ENCODE data around the gene PHACTR4. TPM values are rescaled to one million over a fixed set of nuclear protein-coding genes. Genes with fewer than 3 reads are reported as not detected.
"Not testable (repeated sequence)": the region's sequence is repeated elsewhere in the genome, so short reads cannot be mapped to it uniquely, and the experiment has no call there.

PHACTR4 gene
- polyA plus RNA-seq, 4 donors, result 15.9 to 39.1 (median 26.0) TPM

GRCh38 chr1:28526886-28527285 lies 157.3 kb downstream of the PHACTR4 start:
- FAIRE-seq (no peak), DNase-seq (no peak)
- Histone ChIP-seq H3K4me3 (ENCODE audit: low read depth in 1 of 3, low read length in 3 of 3) (no peak overlapping the region), H3K36me3 (ENCODE audit: control insufficient read depth in 3 of 3, insufficient read depth in 2 of 3, low read depth in 1 of 3, low read length in 3 of 3) (peaks cover 4 to 45% (median 6%) of the 10 kb centered on the region in 3 donors), H3K4me1 (ENCODE audit: control insufficient read depth in 3 of 3, insufficient read depth in 2 of 3, low read depth in 1 of 3, low read length in 2 of 3) (peaks cover 0 to 15% (median 0%) of the 10 kb centered on the region in 3 donors), H3K27ac (ENCODE audit: low read depth in 1 of 3, low read length in 2 of 3) (no peak overlapping the region), H3K9me3 (ENCODE audit: control insufficient read depth in 2 of 2, insufficient read depth in 1 of 2, low read depth in 1 of 2, low read length in 1 of 2) (no peaks in the 10 kb centered on the region), H3K27me3 (ENCODE audit: control insufficient read depth in 3 of 3, insufficient read depth in 3 of 3, low read length in 3 of 3) (no peaks in the 10 kb centered on the region)
- 91% methylated on average over 9 of the region's 9 CpGs for WGBS, 3 donors

- H3K9me3 ChIP-seq (ENCODE audit: control insufficient read depth in 2 of 2, insufficient read depth in 1 of 2, low read depth in 1 of 2, low read length in 1 of 2), result no peaks in the 10 kb centered on the region
- FAIRE-seq (no peak), DNase-seq (no peak)
- H3K27ac ChIP-seq (ENCODE audit: low read depth in 1 of 3, low read length in 2 of 3), result no peak overlapping the region
- peaks cover 4 to 58% (median 13%) of the 10 kb centered on the region in 3 donors for H3K36me3 ChIP-seq (ENCODE audit: control insufficient read depth in 3 of 3, insufficient read depth in 2 of 3, low read depth in 1 of 3, low read length in 3 of 3)
- H3K27me3 ChIP-seq (ENCODE audit: control insufficient read depth in 3 of 3, insufficient read depth in 3 of 3, low read length in 3 of 3), result no peaks in the 10 kb centered on the region
- peaks cover 0 to 3% (median 0%) of the 10 kb centered on the region in 3 donors for H3K4me1 ChIP-seq (ENCODE audit: control insufficient read depth in 3 of 3, insufficient read depth in 2 of 3, low read depth in 1 of 3, low read length in 2 of 3)
- no peak overlapping the region for H3K4me3 ChIP-seq (ENCODE audit: low read depth in 1 of 3, low read length in 3 of 3)
- WGBS, 3 donors, result 98 to 99% (median 98%) methylated on average over 24 to 31 of the region's 31 CpGs
Observed at GRCh38 chr1:28530456-28530855, 160.9 kb downstream of the PHACTR4 start.

- Histone ChIP-seq H3K4me1 (ENCODE audit: control insufficient read depth in 3 of 3, insufficient read depth in 2 of 3, low read depth in 1 of 3, low read length in 2 of 3) (no peaks in the 10 kb centered on the region), H3K9me3 (ENCODE audit: control insufficient read depth in 2 of 2, insufficient read depth in 1 of 2, low read depth in 1 of 2, low read length in 1 of 2) (no peaks in the 10 kb centered on the region), H3K36me3 (ENCODE audit: control insufficient read depth in 3 of 3, insufficient read depth in 2 of 3, low read depth in 1 of 3, low read length in 3 of 3) (peaks cover 10 to 81% (median 18%) of the 10 kb centered on the region in 3 donors), H3K27ac (ENCODE audit: low read depth in 1 of 3, low read length in 2 of 3) (no peak overlapping the region), H3K27me3 (ENCODE audit: control insufficient read depth in 3 of 3, insufficient read depth in 3 of 3, low read length in 3 of 3) (no peaks in the 10 kb centered on the region), H3K4me3 (ENCODE audit: low read depth in 1 of 3, low read length in 3 of 3) (no peak overlapping the region)
- no peak for FAIRE-seq
- WGBS, 3 donors, result 94 to 96% (median 94%) methylated on average over 6 of the region's 6 CpGs
- no peak for DNase-seq
Observed at GRCh38 chr1:28534671-28535070, 165.1 kb downstream of the PHACTR4 start.

GRCh38 chr1:28535180-28535579 lies 165.6 kb downstream of the PHACTR4 start:
- Histone ChIP-seq H3K27ac (ENCODE audit: low read depth in 1 of 3, low read length in 2 of 3) (no peak overlapping the region), H3K27me3 (ENCODE audit: control insufficient read depth in 3 of 3, insufficient read depth in 3 of 3, low read length in 3 of 3) (no peaks in the 10 kb centered on the region), H3K4me3 (ENCODE audit: low read depth in 1 of 3, low read length in 3 of 3) (no peak overlapping the region), H3K4me1 (ENCODE audit: control insufficient read depth in 3 of 3, insufficient read depth in 2 of 3, low read depth in 1 of 3, low read length in 2 of 3) (no peaks in the 10 kb centered on the region), H3K36me3 (ENCODE audit: control insufficient read depth in 3 of 3, insufficient read depth in 2 of 3, low read depth in 1 of 3, low read length in 3 of 3) (peaks cover 7 to 76% (median 18%) of the 10 kb centered on the region in 3 donors), H3K9me3 (ENCODE audit: control insufficient read depth in 2 of 2, insufficient read depth in 1 of 2, low read depth in 1 of 2, low read length in 1 of 2) (no peaks in the 10 kb centered on the region)
- 79 to 92% (median 87%) methylated on average over 6 of the region's 6 CpGs for WGBS, 3 donors
- no peak for FAIRE-seq
- no peak for DNase-seq

GRCh38 chr1:28537457-28538199 lies 168.1 kb downstream of the PHACTR4 start:
- WGBS, 3 donors, result 53 to 74% (median 63%) methylated on average over 8 of the region's 8 CpGs
- FAIRE-seq, result no peak
- Histone ChIP-seq H3K27ac (ENCODE audit: low read depth in 1 of 3, low read length in 2 of 3) (no peak overlapping the region), H3K36me3 (ENCODE audit: control insufficient read depth in 3 of 3, insufficient read depth in 2 of 3, low read depth in 1 of 3, low read length in 3 of 3) (peaks cover 6 to 52% (median 7%) of the 10 kb centered on the region in 3 donors), H3K27me3 (ENCODE audit: control insufficient read depth in 3 of 3, insufficient read depth in 3 of 3, low read length in 3 of 3) (no peaks in the 10 kb centered on the region), H3K4me1 (ENCODE audit: control insufficient read depth in 3 of 3, insufficient read depth in 2 of 3, low read depth in 1 of 3, low read length in 2 of 3) (no peaks in the 10 kb centered on the region), H3K4me3 (ENCODE audit: low read depth in 1 of 3, low read length in 3 of 3) (no peak overlapping the region), H3K9me3 (ENCODE audit: control insufficient read depth in 2 of 2, insufficient read depth in 1 of 2, low read depth in 1 of 2, low read length in 1 of 2) (no peaks in the 10 kb centered on the region)
- peak in 1 of 2 donors; percentile 79 for DNase-seq

- Histone ChIP-seq H3K27me3 (ENCODE audit: control insufficient read depth in 3 of 3, insufficient read depth in 3 of 3, low read length in 3 of 3) (no peaks in the 10 kb centered on the region), H3K4me3 (ENCODE audit: low read depth in 1 of 3, low read length in 3 of 3) (no peak overlapping the region), H3K9me3 (ENCODE audit: control insufficient read depth in 2 of 2, insufficient read depth in 1 of 2, low read depth in 1 of 2, low read length in 1 of 2) (no peaks in the 10 kb centered on the region), H3K36me3 (ENCODE audit: control insufficient read depth in 3 of 3, insufficient read depth in 2 of 3, low read depth in 1 of 3, low read length in 3 of 3) (peaks cover 6 to 49% (median 7%) of the 10 kb centered on the region in 3 donors), H3K27ac (ENCODE audit: low read depth in 1 of 3, low read length in 2 of 3) (no peak overlapping the region), H3K4me1 (ENCODE audit: control insufficient read depth in 3 of 3, insufficient read depth in 2 of 3, low read depth in 1 of 3, low read length in 2 of 3) (no peaks in the 10 kb centered on the region)
- no peak for FAIRE-seq
- DNase-seq, result no peak
- 82 to 88% (median 86%) methylated on average over 6 of the region's 6 CpGs for WGBS, 3 donors
Observed at GRCh38 chr1:28538286-28538685, 168.7 kb downstream of the PHACTR4 start.

- Histone ChIP-seq H3K36me3 (ENCODE audit: control insufficient read depth in 3 of 3, insufficient read depth in 2 of 3, low read depth in 1 of 3, low read length in 3 of 3) (peaks cover 6 to 33% (median 6%) of the 10 kb centered on the region in 3 donors), H3K27ac (ENCODE audit: low read depth in 1 of 3, low read length in 2 of 3) (no peak overlapping the region), H3K9me3 (ENCODE audit: control insufficient read depth in 2 of 2, insufficient read depth in 1 of 2, low read depth in 1 of 2, low read length in 1 of 2) (no peaks in the 10 kb centered on the region), H3K4me1 (ENCODE audit: control insufficient read depth in 3 of 3, insufficient read depth in 2 of 3, low read depth in 1 of 3, low read length in 2 of 3) (no peaks in the 10 kb centered on the region), H3K4me3 (ENCODE audit: low read depth in 1 of 3, low read length in 3 of 3) (no peak overlapping the region), H3K27me3 (ENCODE audit: control insufficient read depth in 3 of 3, insufficient read depth in 3 of 3, low read length in 3 of 3) (no peaks in the 10 kb centered on the region)
- 72 to 85% (median 83%) methylated on average over 7 of the region's 7 CpGs for WGBS, 3 donors
- DNase-seq (no peak), FAIRE-seq (no peak)
Observed at GRCh38 chr1:28540651-28541050, 171.1 kb downstream of the PHACTR4 start.

GRCh38 chr1:28541414-28542015 lies 172.0 kb downstream of the PHACTR4 start:
- WGBS, 3 donors, result 77 to 86% (median 79%) methylated on average over 8 of the region's 8 CpGs
- DNase-seq; H3K27me3 ChIP-seq (ENCODE audit: control insufficient read depth in 3 of 3, insufficient read depth in 3 of 3, low read length in 3 of 3); H3K9me3 ChIP-seq (ENCODE audit: control insufficient read depth in 2 of 2, insufficient read depth in 1 of 2, low read depth in 1 of 2, low read length in 1 of 2); H3K27ac ChIP-seq (ENCODE audit: low read depth in 1 of 3, low read length in 2 of 3); H3K4me1 ChIP-seq (ENCODE audit: control insufficient read depth in 3 of 3, insufficient read depth in 2 of 3, low read depth in 1 of 3, low read length in 2 of 3); H3K4me3 ChIP-seq (ENCODE audit: low read depth in 1 of 3, low read length in 3 of 3); FAIRE-seq: not testable (repeated sequence)
- peaks cover 3 to 24% (median 6%) of the 10 kb centered on the region in 3 donors for H3K36me3 ChIP-seq (ENCODE audit: control insufficient read depth in 3 of 3, insufficient read depth in 2 of 3, low read depth in 1 of 3, low read length in 3 of 3)

All from small intestine (tissue), 7 donors.